Endothelial cell (in vitro differentiated cells): ENCODE data around the gene SUOX. TPM values are rescaled to one million over a fixed set of nuclear protein-coding genes. Genes with fewer than 3 reads are reported as not detected.

Experiments used
- DNase-seq: peaks from one replicate; pipeline ENCODE4 v3.0.0; 2021; ENCODE audit warnings: low spot score
- H3K27ac Mint-ChIP-seq: one replicate; pipeline ENCODE4 v1.8.0; 2021; ENCODE audit warnings: mixed read lengths, inconsistent platforms; ENCODE audit not compliant: unreplicated experiment
- H3K27me3 Mint-ChIP-seq: one replicate; pipeline ENCODE4 v1.8.0; 2021; ENCODE audit warnings: mild to moderate bottlenecking, moderate library complexity, mixed read lengths, inconsistent platforms; ENCODE audit not compliant: unreplicated experiment
- H3K36me3 Mint-ChIP-seq: one replicate; pipeline ENCODE4 v1.8.0; 2021; ENCODE audit warnings: mild to moderate bottlenecking, low read depth, mixed read lengths, inconsistent platforms; ENCODE audit not compliant: unreplicated experiment
- H3K4me1 Mint-ChIP-seq: one replicate; pipeline ENCODE4 v1.8.0; 2021; ENCODE audit warnings: mild to moderate bottlenecking, mixed read lengths, inconsistent platforms; ENCODE audit not compliant: unreplicated experiment
- H3K4me3 Mint-ChIP-seq: one replicate; pipeline ENCODE4 v1.8.0; 2021; ENCODE audit warnings: mild to moderate bottlenecking, mixed read lengths, inconsistent platforms; ENCODE audit not compliant: unreplicated experiment
- H3K9me3 Mint-ChIP-seq: one replicate; pipeline ENCODE4 v1.8.0; 2021; ENCODE audit warnings: mixed read lengths, inconsistent platforms; ENCODE audit not compliant: unreplicated experiment
- CTCF ChIP-seq: fragments of 200-600 bp; sonication (generic); IDR thresholded peaks from one replicate; pipeline ENCODE4 v1.5.0; 2021; ENCODE audit warnings: antibody characterized with exemption; ENCODE audit not compliant: unreplicated experiment
- total RNA-seq: library from RNA; stranded (reverse); fragmentation: NEBNext Ultra II Directional; extraction: Animal tissue kit (Norgen Biotek cat#: 25700); gene quantifications from one replicate; pipeline ENCODE4 v1.2.1, GENCODE V29; 2021; ENCODE audit not compliant: unreplicated experiment

SUOX gene
- total RNA-seq, 1 donor from 2014 or later: 31.6 TPM

GRCh38 chr12:55969356-55969755 lies 27.7 kb upstream of the SUOX start:
- peaks cover 27% of the 10 kb centered on the region for H3K4me1 Mint-ChIP-seq
- DNase-seq: no peak
- no peak overlapping the region for H3K27ac Mint-ChIP-seq
- H3K27me3 Mint-ChIP-seq: peaks cover 8% of the 10 kb centered on the region
- TF ChIP-seq CTCF: no peak
- peaks cover 15% of the 10 kb centered on the region for H3K36me3 Mint-ChIP-seq
- H3K4me3 Mint-ChIP-seq: peak overlapping the region; percentile 74
- no peaks in the 10 kb centered on the region for H3K9me3 Mint-ChIP-seq

- TF ChIP-seq CTCF: no peak
- DNase-seq: no peak
- no peak overlapping the region for H3K4me3 Mint-ChIP-seq
- peaks cover 15% of the 10 kb centered on the region for H3K36me3 Mint-ChIP-seq
- peak overlapping the region; percentile 57 for H3K27ac Mint-ChIP-seq
- H3K4me1 Mint-ChIP-seq: peaks cover 19% of the 10 kb centered on the region
- no peaks in the 10 kb centered on the region for H3K9me3 Mint-ChIP-seq
- peaks cover 6% of the 10 kb centered on the region for H3K27me3 Mint-ChIP-seq
Observed at GRCh38 chr12:55970775-55971174, 26.3 kb upstream of the SUOX start.

GRCh38 chr12:55972042-55972441 lies 25.0 kb upstream of the SUOX start:
- Mint-ChIP-seq H3K4me3 (no peak overlapping the region), H3K36me3 (peaks cover 19% of the 10 kb centered on the region), H3K27ac (no peak overlapping the region), H3K27me3 (peaks cover 4% of the 10 kb centered on the region), H3K9me3 (no peaks in the 10 kb centered on the region), H3K4me1 (peaks cover 13% of the 10 kb centered on the region)
- no peak for DNase-seq
- no peak for TF ChIP-seq CTCF

GRCh38 chr12:55972456-55972855 lies 24.6 kb upstream of the SUOX start:
- H3K4me3 Mint-ChIP-seq: no peak overlapping the region
- H3K4me1 Mint-ChIP-seq: peaks cover 12% of the 10 kb centered on the region
- no peak for TF ChIP-seq CTCF
- H3K27ac Mint-ChIP-seq: no peak overlapping the region
- DNase-seq: no peak
- peaks cover 19% of the 10 kb centered on the region for H3K36me3 Mint-ChIP-seq
- peaks cover 4% of the 10 kb centered on the region for H3K27me3 Mint-ChIP-seq
- no peaks in the 10 kb centered on the region for H3K9me3 Mint-ChIP-seq

GRCh38 chr12:55972911-55973598 lies 24.0 kb upstream of the SUOX start:
- DNase-seq: no peak
- Mint-ChIP-seq H3K36me3 (peaks cover 22% of the 10 kb centered on the region), H3K9me3 (no peaks in the 10 kb centered on the region), H3K27ac (no peak overlapping the region), H3K27me3 (peaks cover 4% of the 10 kb centered on the region), H3K4me1 (peaks cover 9% of the 10 kb centered on the region), H3K4me3 (no peak overlapping the region)
- no peak for TF ChIP-seq CTCF
